HepG2 (cell line): ENCODE results near the gene C5orf52.

Source experiments
- DMAP1 ChIP-seq: IDR thresholded peaks from 2 replicates; pipeline ENCODE4 v1.6.1; 2016
- HNRNPLL ChIP-seq: fragments of 200-400 bp; formaldehyde crosslinking; IDR thresholded peaks from 2 replicates; pipeline ENCODE4 v1.6.1; 2017; ENCODE audit warnings: mild to moderate bottlenecking, low read depth, low read length; ENCODE audit not compliant: poor library complexity, severe bottlenecking
- MAFG ChIP-seq: sonication (generic); formaldehyde crosslinking; IDR thresholded peaks from 2 replicates; pipeline ENCODE4 v1.5.1; 2020; ENCODE audit warnings: mild to moderate bottlenecking, missing genetic modification reagents
- SSRP1 ChIP-seq: IDR thresholded peaks from 2 replicates; pipeline ENCODE4 v1.6.1; 2016; ENCODE audit warnings: control low read depth
- STAG1 ChIP-seq: sonication (generic); formaldehyde crosslinking; IDR thresholded peaks from 2 replicates; pipeline ENCODE4 v1.4.0; 2020; ENCODE audit warnings: missing genetic modification reagents
- TAF1 ChIP-seq: sonication (generic); formaldehyde crosslinking; IDR thresholded peaks from 2 replicates; pipeline ENCODE4 v1.4.0; 2020; ENCODE audit warnings: missing genetic modification reagents
- ZNF234 ChIP-seq: sonication (generic); formaldehyde crosslinking; conservative IDR thresholded peaks from 2 replicates; pipeline ENCODE4 v1.5.1; 2020; ENCODE audit warnings: mild to moderate bottlenecking, missing genetic modification reagents
- ZNF292 ChIP-seq: sonication (generic); formaldehyde crosslinking; IDR thresholded peaks from 2 replicates; pipeline ENCODE4 v1.8.1; 2022; ENCODE audit warnings: mild to moderate bottlenecking, low read depth, missing genetic modification reagents, borderline replicate concordance
- ZNF629 ChIP-seq: sonication (generic); formaldehyde crosslinking; conservative IDR thresholded peaks from 2 replicates; pipeline ENCODE4 v1.5.0; 2020; ENCODE audit warnings: missing genetic modification reagents
- TF ChIP-seq, protein P1 (sequence below): sonication (generic); formaldehyde crosslinking; IDR thresholded peaks from 2 replicates; pipeline ENCODE4 v1.4.0; 2020; ENCODE audit warnings: mild to moderate bottlenecking, missing genetic modification reagents
- TF ChIP-seq, protein P2 (sequence below): sonication (generic); formaldehyde crosslinking; IDR thresholded peaks from 2 replicates; pipeline ENCODE4 v1.8.0; 2022; ENCODE audit warnings: mild to moderate bottlenecking, missing genetic modification reagents, borderline replicate concordance
- TF ChIP-seq, protein P3 (sequence below): IDR thresholded peaks from 2 replicates; pipeline ENCODE4 v1.6.1; 2016; ENCODE audit warnings: low read depth, borderline replicate concordance

DNA sequence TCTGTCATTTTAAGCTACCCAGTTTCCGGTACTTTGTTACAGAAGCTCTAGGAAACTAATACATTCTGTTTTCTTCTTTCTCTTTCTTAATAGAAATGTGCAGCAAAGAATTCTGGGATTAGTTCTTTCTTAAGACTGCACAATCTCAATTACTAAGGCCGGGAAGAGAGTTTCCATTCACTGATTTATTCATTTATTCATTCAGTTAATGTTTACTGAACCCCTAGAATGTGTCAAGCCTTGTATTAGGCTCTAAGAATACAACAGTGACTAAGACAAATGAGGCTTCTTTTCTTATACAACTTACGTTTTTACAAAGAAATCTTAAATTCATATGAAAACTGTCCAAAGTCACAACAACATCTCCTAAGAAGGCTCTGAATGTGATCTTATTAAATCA lies 32.4 kb downstream of the C5orf52 start:
- TF ChIP-seq, protein P1, sequence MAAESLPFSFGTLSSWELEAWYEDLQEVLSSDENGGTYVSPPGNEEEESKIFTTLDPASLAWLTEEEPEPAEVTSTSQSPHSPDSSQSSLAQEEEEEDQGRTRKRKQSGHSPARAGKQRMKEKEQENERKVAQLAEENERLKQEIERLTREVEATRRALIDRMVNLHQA (CRISPR knock-in tag): no peak
- TF ChIP-seq STAG1 (CRISPR knock-in tag): no peak
- no peak for TF ChIP-seq ZNF629
- TF ChIP-seq HNRNPLL: no peak
- no peak for TF ChIP-seq MAFG (CRISPR knock-in tag)
- no peak for TF ChIP-seq ZNF292 (CRISPR knock-in tag)
- TF ChIP-seq SSRP1 (CRISPR knock-in tag): no peak
- TF ChIP-seq, protein P2, sequence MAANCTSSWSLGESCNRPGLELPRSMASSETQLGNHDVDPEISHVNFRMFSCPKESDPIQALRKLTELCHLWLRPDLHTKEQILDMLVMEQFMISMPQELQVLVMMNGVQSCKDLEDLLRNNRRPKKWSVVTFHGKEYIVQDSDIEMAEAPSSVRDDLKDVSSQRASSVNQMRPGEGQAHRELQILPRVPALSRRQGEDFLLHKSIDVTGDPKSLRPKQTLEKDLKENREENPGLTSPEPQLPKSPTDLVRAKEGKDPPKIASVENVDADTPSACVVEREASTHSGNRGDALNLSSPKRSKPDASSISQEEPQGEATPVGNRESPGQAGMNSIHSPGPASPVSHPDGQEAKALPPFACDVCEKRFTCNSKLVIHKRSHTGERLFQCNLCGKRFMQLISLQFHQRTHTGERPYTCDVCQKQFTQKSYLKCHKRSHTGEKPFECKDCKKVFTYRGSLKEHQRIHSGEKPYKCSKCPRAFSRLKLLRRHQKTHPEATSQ (CRISPR knock-in tag): no peak
- TF ChIP-seq ZNF234 (CRISPR knock-in tag): no peak
- TF ChIP-seq DMAP1 (CRISPR knock-in tag): no peak
- TF ChIP-seq, protein P3, sequence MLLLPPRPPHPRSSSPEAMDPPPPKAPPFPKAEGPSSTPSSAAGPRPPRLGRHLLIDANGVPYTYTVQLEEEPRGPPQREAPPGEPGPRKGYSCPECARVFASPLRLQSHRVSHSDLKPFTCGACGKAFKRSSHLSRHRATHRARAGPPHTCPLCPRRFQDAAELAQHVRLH (CRISPR knock-in tag): no peak
- no peak for TF ChIP-seq TAF1 (CRISPR knock-in tag)
